ENCODE data around the gene ITGB6.

GRCh38 chr2:160169988-160170387 is 30.1 kb downstream of the ITGB6 start:
- no peak for TF ChIP-seq ZBTB7A (IDR thresholded peaks at IDR 0.05; ENCODE audit: low read depth)
- no peak for TF ChIP-seq RAD21 (IDR thresholded peaks at IDR 0.05; ENCODE audit: low read depth)
- TF ChIP-seq TCF12 (IDR thresholded peaks at IDR 0.05; ENCODE audit: low read depth): no peak
- no peak for TF ChIP-seq EGR1 (IDR thresholded peaks at IDR 0.05)
- no peak for TF ChIP-seq YY1 (IDR thresholded peaks at IDR 0.05; ENCODE audit: low read depth)
- TF ChIP-seq NFIC (IDR thresholded peaks at IDR 0.05): no peak
- TF ChIP-seq REST (IDR thresholded peaks at IDR 0.05; ENCODE audit: low read depth): no peak
- no peak for TF ChIP-seq CEBPB (IDR thresholded peaks at IDR 0.05)
- no peak for TF ChIP-seq EP300 (IDR thresholded peaks at IDR 0.05; ENCODE audit: borderline replicate concordance)
